ENCODE results near the gene BARX1.
A peak's percentile ranks its signal among the peaks of the same experiment; 100 is the strongest.

BARX1 gene, protein sequence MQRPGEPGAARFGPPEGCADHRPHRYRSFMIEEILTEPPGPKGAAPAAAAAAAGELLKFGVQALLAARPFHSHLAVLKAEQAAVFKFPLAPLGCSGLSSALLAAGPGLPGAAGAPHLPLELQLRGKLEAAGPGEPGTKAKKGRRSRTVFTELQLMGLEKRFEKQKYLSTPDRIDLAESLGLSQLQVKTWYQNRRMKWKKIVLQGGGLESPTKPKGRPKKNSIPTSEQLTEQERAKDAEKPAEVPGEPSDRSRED

GRCh38 chr9:93955111-93955980, at the start of gene BARX1:
BARX1 (minus strand) TSS chr9:93955355; CDS start chr9:93955146, 209 bp downstream.
- peak within 1 kb of the TSS; percentile 61 for H3K4me3 ChIP-seq
- DNase-seq (ENCODE audit: low spot score), result no peak
- no peak within 1 kb of the TSS for H3K27ac ChIP-seq
- no peak for TF ChIP-seq CTCF (IDR thresholded peaks at IDR 0.05)

- TF ChIP-seq CTCF (IDR thresholded peaks at IDR 0.05), result peak; percentile 19
- H3K4me3 ChIP-seq, result no peak overlapping the region
- DNase-seq (ENCODE audit: low spot score), result no peak
- H3K27ac ChIP-seq, result no peak overlapping the region
Measured at GRCh38 chr9:94002316-94003140, 47.4 kb upstream of the BARX1 start.

- no peak for TF ChIP-seq CTCF (IDR thresholded peaks at IDR 0.05)
- no peak overlapping the region for H3K27ac ChIP-seq
Measured at GRCh38 chr9:93996863-93997262, 41.7 kb upstream of the BARX1 start.

DNA sequence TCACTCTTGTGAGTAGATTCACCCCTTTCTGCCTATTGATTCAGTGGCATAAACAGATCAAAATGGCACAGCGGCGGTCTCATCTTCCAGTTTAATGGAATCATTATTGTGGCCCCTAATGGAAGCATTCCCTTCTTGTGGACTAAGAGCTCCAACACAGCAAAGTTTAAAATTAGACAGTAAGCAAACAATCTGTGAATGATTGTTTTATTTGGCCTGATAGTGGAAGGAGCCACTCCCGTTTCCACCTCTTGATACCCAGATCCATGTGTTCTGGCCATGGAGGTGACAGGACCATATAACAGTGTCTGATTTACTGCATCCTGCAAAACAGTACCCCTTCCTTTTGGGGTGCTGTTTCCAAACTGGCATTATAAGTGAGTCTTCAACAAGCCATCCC, 41.2 kb upstream of the BARX1 start:
- no peak overlapping the region for H3K4me3 ChIP-seq
- TF ChIP-seq CTCF (IDR thresholded peaks at IDR 0.05), result no peak
- no peak for DNase-seq (ENCODE audit: low spot score)
- H3K27ac ChIP-seq, result no peak overlapping the region

More at GRCh38 chr9:93996863-93997262, 41.7 kb upstream of the BARX1 start:
- no peak overlapping the region for H3K4me3 ChIP-seq
- DNase-seq (ENCODE audit: low spot score), result no peak

- Histone ChIP-seq H3K27ac (no peak overlapping the region), H3K4me3 (no peak overlapping the region)
- TF ChIP-seq CTCF (IDR thresholded peaks at IDR 0.05), result no peak
- no peak for DNase-seq (ENCODE audit: low spot score)
Measured at GRCh38 chr9:93994545-93994944, 39.4 kb upstream of the BARX1 start.

- no peak overlapping the region for H3K27ac ChIP-seq
- no peak for TF ChIP-seq CTCF (IDR thresholded peaks at IDR 0.05)
- H3K4me3 ChIP-seq, result no peak overlapping the region
- no peak for DNase-seq (ENCODE audit: low spot score)
Measured at GRCh38 chr9:93994132-93994531, 39.0 kb upstream of the BARX1 start.
